GM12878 (cell line): ENCODE measurements around the gene ZC3H7B. TPM values are rescaled to one million over a fixed set of nuclear protein-coding genes. Genes with fewer than 3 reads are reported as not detected.

Experiments used
- ATAC-seq: fragments of 200-7000 bp; cut with Tn5 transposase; 3 replicates; pipeline ENCODE4 v1.9.1; 2020; ENCODE audit warnings: mild to moderate bottlenecking, moderate library complexity
- BruUV-seq: library from RNA; stranded (reverse); fragments of 400-500 nt; replicated peaks from 2 replicates; lab custom pipeline; 2021; lab: Mats Ljungman, UMichigan
- CTCF ChIA-PET: fragments of 300-600 bp; sonication (Branson Sonifier 250); formaldehyde crosslinking; extraction: SDS; loops from one replicate; lab custom pipeline; 2021; ENCODE audit warnings: inconsistent platforms; lab: Yijun Ruan, JAX
- POLR2A ChIA-PET: fragments of 350-600 bp; formaldehyde crosslinking; extraction: SDS; loops from one replicate; lab custom pipeline; 2021; ENCODE audit warnings: inconsistent platforms; lab: Charles Lee
- RAD21 ChIA-PET: fragments of 300-600 bp; sonication (Branson Sonifier 250); formaldehyde crosslinking; loops from one replicate; lab custom pipeline; 2023; ENCODE audit warnings: antibody characterized with exemption; ENCODE audit not compliant: unreplicated experiment; lab: Charles Lee
- SMC1A ChIA-PET: fragments of 300-600 bp; sonication (Branson Sonifier 250); formaldehyde crosslinking; loops from one replicate; lab custom pipeline; 2023; ENCODE audit not compliant: unreplicated experiment, uncharacterized antibody; lab: Charles Lee
- DNase-seq: peaks from one replicate; pipeline ENCODE4 v3.0.0-alpha.2; 2011; ENCODE audit warnings: low read depth, low spot score
- FAIRE-seq: peaks from 3 replicates; lab custom pipeline; 2011; peaks lifted over from hg19 to GRCh38; lab: Jason Lieb, UNC
- H2AFZ ChIP-seq: 2 replicates; pipeline ENCODE4 v1.6.0; 2011; ENCODE audit warnings: low read depth, low read length, control low read depth; ENCODE audit not compliant: control insufficient read depth
- H3K27ac ChIP-seq: 2 replicates; pipeline ENCODE4 v1.5.1; 2011; ENCODE audit warnings: control low read depth; ENCODE audit not compliant: control insufficient read depth, insufficient read depth
- H3K27me3 ChIP-seq, 2 experiments: replicated peaks in 1 of 2; 2 replicates each; pipeline versions ENCODE4 v1.6.0 to v1.6.1; 2011; ENCODE audit warnings: low read length in 1 of 2; ENCODE audit not compliant: control insufficient read depth in 2 of 2, insufficient read depth in 2 of 2
- H3K36me3 ChIP-seq, 2 experiments: 2 replicates each; pipeline ENCODE4 v1.5.1; 2011; ENCODE audit warnings: low read length in 1 of 2; ENCODE audit not compliant: control insufficient read depth in 2 of 2, insufficient read depth in 2 of 2
- H3K4me1 ChIP-seq: 2 replicates; pipeline ENCODE4 v1.6.1; 2011; ENCODE audit warnings: mild to moderate bottlenecking, low read length, moderate library complexity, mixed read lengths; ENCODE audit not compliant: control insufficient read depth, insufficient read depth
- H3K4me2 ChIP-seq: 2 replicates; pipeline ENCODE4 v1.6.0; 2011; ENCODE audit warnings: control low read depth; ENCODE audit not compliant: control insufficient read depth, insufficient read depth
- H3K4me3 ChIP-seq: fragments of 200-600 bp; sonication (generic); 2 replicates; pipeline ENCODE4 v1.5.1; 2016
- H3K79me2 ChIP-seq: 2 replicates; pipeline ENCODE4 v1.6.0; 2011; ENCODE audit warnings: low read length; ENCODE audit not compliant: control insufficient read depth, insufficient read depth
- H3K9ac ChIP-seq: 2 replicates; pipeline ENCODE4 v1.8.0; 2011; ENCODE audit warnings: low read length, control low read depth, mixed read lengths; ENCODE audit not compliant: control insufficient read depth, insufficient read depth
- H3K9me3 ChIP-seq: replicated peaks from 3 replicates; pipeline ENCODE4 v1.5.1; 2011; ENCODE audit warnings: mild to moderate bottlenecking, low read length; ENCODE audit not compliant: control insufficient read depth, insufficient read depth
- H4K20me1 ChIP-seq: 2 replicates; pipeline ENCODE4 v1.6.0; 2011; ENCODE audit not compliant: control insufficient read depth, insufficient read depth
- FOXM1 ChIP-seq: IDR thresholded peaks from 2 replicates; pipeline ENCODE4 v1.6.1; 2012; ENCODE audit warnings: low read depth, mild to moderate bottlenecking, inconsistent platforms, low read length, moderate library complexity
- HDGF ChIP-seq: fragments of 450-650 bp; IDR thresholded peaks from 2 replicates; pipeline ENCODE4 v1.6.1; 2016; ENCODE audit warnings: antibody characterized with exemption
- KDM1A ChIP-seq: fragments of 200-600 bp; sonication (generic); IDR thresholded peaks from 2 replicates; pipeline ENCODE4 v1.6.1; 2016; ENCODE audit warnings: borderline replicate concordance
- MEF2A ChIP-seq: IDR thresholded peaks from 2 replicates; pipeline ENCODE4 v1.6.1; 2011; ENCODE audit warnings: low read depth, mild to moderate bottlenecking, low read length, moderate library complexity; ENCODE audit not compliant: insufficient read depth
- MTA3 ChIP-seq: IDR thresholded peaks from 2 replicates; pipeline ENCODE4 v1.6.1; 2012; ENCODE audit warnings: low read length, inconsistent platforms, borderline replicate concordance
- RB1 ChIP-seq: fragments of 450-650 bp; formaldehyde crosslinking; IDR thresholded peaks from 2 replicates; pipeline ENCODE4 v1.6.1; 2017; ENCODE audit warnings: mild to moderate bottlenecking, borderline replicate concordance
- SP1 ChIP-seq: IDR thresholded peaks from one replicate; pipeline ENCODE4 v1.6.1; 2011; ENCODE audit warnings: low read depth, low read length
- SUZ12 ChIP-seq: fragments of 200-600 bp; sonication (generic); IDR thresholded peaks from one replicate; pipeline ENCODE4 v1.6.1; 2018; ENCODE audit warnings: antibody characterized with exemption, mild to moderate bottlenecking; ENCODE audit not compliant: unreplicated experiment
- WGBS: methylation state at CpG from one replicate; pipeline ENCODE4 v1.1.6; 2016; ENCODE audit warnings: low lambda C conversion rate; ENCODE audit not compliant: insufficient replicate concordance, insufficient coverage; ENCODE audit errors: missing lambda C conversion rate; 5-methylcytosine and 5-hydroxymethylcytosine counted together
- in situ Hi-C: fragments of 300-500 bp; cut with MboI; formaldehyde crosslinking; loops from 9 replicates; pipeline ENCODE4 v1.14.3; 2018; ENCODE audit warnings: mixed read lengths
- intact Hi-C: fragments of 100-400 bp; cut with micrococcal nuclease; formaldehyde crosslinking; loops from one replicate; pipeline ENCODE4 v1.14.2; 2022; ENCODE audit not compliant: unreplicated experiment
- polyA plus RNA-seq, 11 experiments: library from polyadenylated mRNA; depleted of rRNA in 4 of 11; unstranded in 6 of 11; stranded (reverse) in 5 of 11; fragments of >200 nt; fragmentation: Nextera tagmentation in 4 of 11; fragmentation: Illumina TruSeq in 1 of 11; extraction: Ambion mirVana in 4 of 11; extraction: Trizol in 1 of 11; gene quantifications; 1 replicate in 1 of 11; 2 replicates in 10 of 11; pipeline versions ENCODE4 v1.2.1 to v1.2.3, GENCODE V29; 2011 to 2016; ENCODE audit warnings: inconsistent platforms in 2 of 11, missing spikeins in 2 of 11, low read depth in 1 of 11
- total RNA-seq, 4 experiments: library from RNA; depleted of rRNA in 3 of 4; stranded (reverse); fragments of >200 nt in 3 of 4; fragmentation: Illumina TruSeq in 1 of 4; extraction: Trizol in 1 of 4; gene quantifications; 2 replicates each; pipeline versions ENCODE4 v1.2.1 to v1.2.3, GENCODE V29; 2013 to 2021
- TF ChIP-seq, protein P1 (sequence below): IDR thresholded peaks from 2 replicates; pipeline ENCODE4 v1.6.1; 2011; ENCODE audit warnings: low read depth, low read length, improper control_type of control experiment, borderline replicate concordance
- TF ChIP-seq, protein P2 (sequence below): IDR thresholded peaks from 2 replicates; pipeline ENCODE4 v1.6.1; 2012; ENCODE audit warnings: mild to moderate bottlenecking, low read depth, low read length
- TF ChIP-seq, protein P3 (sequence below): fragments of 450-650 bp; formaldehyde crosslinking; IDR thresholded peaks from 2 replicates; pipeline ENCODE4 v1.4.0; 2020; ENCODE audit warnings: mild to moderate bottlenecking, moderate library complexity
- TF ChIP-seq, protein P4 (sequence below): IDR thresholded peaks from 2 replicates; pipeline ENCODE4 v1.6.1; 2012; ENCODE audit warnings: low read depth, low read length, improper control_type of control experiment

The ZC3H7B gene
- total and polyA plus RNA-seq, 10 of the 15 experiments (the other 5 are each of a cell fraction or from before 2014, with no cell fraction given) = 0.26 to 52.3 (median 22.4) TPM

DNA sequence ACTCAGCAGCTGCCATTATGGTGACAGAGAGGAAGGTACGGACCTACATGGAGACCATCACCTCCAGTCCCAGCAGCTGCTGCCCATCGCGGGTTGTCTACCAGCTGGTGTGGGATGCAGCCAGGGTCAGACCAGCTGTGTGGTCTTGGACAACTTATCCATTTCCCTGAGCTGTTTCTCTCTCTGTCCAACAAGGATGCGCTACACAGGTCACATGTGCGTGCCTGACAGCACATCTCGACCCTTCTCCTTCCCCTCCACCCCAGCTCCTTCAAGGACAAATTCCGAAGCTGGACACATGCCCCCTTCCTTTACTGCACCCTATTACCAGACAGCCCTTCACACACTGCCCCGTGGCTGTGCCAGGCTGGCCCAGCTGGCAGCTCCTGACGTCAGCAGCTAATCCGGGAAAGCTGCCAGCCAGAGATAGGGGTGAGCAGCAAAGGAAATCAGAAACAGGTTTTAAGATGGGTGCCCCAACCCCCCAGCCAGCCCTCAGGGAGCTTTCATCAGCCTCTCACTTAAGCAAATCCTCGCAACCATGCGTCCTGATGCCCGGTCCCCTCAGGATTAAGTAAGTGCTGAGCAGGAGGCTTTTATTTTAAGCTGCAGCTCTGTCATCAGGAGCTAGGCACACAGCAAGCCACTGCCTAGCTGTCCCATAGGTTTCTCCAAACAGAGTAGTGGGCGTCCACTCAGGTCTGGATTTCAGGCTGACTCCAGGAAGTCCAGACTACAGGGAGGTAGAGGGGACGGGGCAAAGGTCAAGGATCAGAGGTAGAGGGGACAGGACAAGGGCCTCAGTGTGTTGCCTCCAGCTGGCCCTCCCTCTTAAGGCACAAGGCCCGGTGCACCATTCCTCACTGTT lies 100.7 kb downstream of the ZC3H7B start:
- POLR2A ChIA-PET = interaction anchor here (0.5 to 0.9 kb wide), 3 partner anchors 9 to 148 kb away, joined by 3 read pairs; no protein-coding TSS in a partner anchor
- Histone ChIP-seq H3K36me3 (no peaks in the 10 kb centered on the region), H3K4me2 (no peak overlapping the region), H3K27me3 (no peaks in the 10 kb centered on the region), H3K9ac (no peak overlapping the region), H3K27ac (no peak overlapping the region), H3K9me3 (no peaks in the 10 kb centered on the region), H3K4me1 (peaks cover 14% of the 10 kb centered on the region), H4K20me1 (no peaks in the 10 kb centered on the region), H3K79me2 (no peaks in the 10 kb centered on the region), H2AFZ (no peak overlapping the region), H3K4me3 (no peak overlapping the region)
- no TSS peak for BruUV-seq
- intact Hi-C loops = no loop called here
- no peak for ATAC-seq
- in situ Hi-C loops = loop anchor here (5.0 kb wide), 1 partner anchor 115 kb away; no protein-coding TSS in a partner anchor
- RAD21 ChIA-PET = interaction anchor here (0.6 to 5.4 kb wide), 14 partner anchors 20 to 479 kb away, joined by 3 to 67 read pairs (median 7); partner anchors contain the start of genes ACO2, PHF5A, PMM1 and POLR3H
- no peak for FAIRE-seq
- 68% methylated on average over 16 of the region's 16 CpGs for WGBS
- CTCF ChIA-PET = interaction anchor here (0.6 to 7.8 kb wide), 20 partner anchors 17 to 185 kb away, joined by 3 to 141 read pairs (median 11); partner anchors contain the start of genes ACO2, PHF5A and POLR3H
- DNase-seq = no peak
- SMC1A ChIA-PET = interaction anchor here (0.7 to 4.7 kb wide), 12 partner anchors 43 to 150 kb away, joined by 3 to 62 read pairs (median 4); partner anchors contain the start of genes ACO2 and PHF5A
- TF ChIP-seq MEF2A (no peak), RB1 (no peak), SP1 (no peak), MTA3 (no peak), KDM1A (no peak), HDGF (no peak), SUZ12 (no peak), FOXM1 (no peak)
- TF ChIP-seq, protein P1, sequence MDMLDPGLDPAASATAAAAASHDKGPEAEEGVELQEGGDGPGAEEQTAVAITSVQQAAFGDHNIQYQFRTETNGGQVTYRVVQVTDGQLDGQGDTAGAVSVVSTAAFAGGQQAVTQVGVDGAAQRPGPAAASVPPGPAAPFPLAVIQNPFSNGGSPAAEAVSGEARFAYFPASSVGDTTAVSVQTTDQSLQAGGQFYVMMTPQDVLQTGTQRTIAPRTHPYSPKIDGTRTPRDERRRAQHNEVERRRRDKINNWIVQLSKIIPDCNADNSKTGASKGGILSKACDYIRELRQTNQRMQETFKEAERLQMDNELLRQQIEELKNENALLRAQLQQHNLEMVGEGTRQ = no peak
- TF ChIP-seq, protein P2, sequence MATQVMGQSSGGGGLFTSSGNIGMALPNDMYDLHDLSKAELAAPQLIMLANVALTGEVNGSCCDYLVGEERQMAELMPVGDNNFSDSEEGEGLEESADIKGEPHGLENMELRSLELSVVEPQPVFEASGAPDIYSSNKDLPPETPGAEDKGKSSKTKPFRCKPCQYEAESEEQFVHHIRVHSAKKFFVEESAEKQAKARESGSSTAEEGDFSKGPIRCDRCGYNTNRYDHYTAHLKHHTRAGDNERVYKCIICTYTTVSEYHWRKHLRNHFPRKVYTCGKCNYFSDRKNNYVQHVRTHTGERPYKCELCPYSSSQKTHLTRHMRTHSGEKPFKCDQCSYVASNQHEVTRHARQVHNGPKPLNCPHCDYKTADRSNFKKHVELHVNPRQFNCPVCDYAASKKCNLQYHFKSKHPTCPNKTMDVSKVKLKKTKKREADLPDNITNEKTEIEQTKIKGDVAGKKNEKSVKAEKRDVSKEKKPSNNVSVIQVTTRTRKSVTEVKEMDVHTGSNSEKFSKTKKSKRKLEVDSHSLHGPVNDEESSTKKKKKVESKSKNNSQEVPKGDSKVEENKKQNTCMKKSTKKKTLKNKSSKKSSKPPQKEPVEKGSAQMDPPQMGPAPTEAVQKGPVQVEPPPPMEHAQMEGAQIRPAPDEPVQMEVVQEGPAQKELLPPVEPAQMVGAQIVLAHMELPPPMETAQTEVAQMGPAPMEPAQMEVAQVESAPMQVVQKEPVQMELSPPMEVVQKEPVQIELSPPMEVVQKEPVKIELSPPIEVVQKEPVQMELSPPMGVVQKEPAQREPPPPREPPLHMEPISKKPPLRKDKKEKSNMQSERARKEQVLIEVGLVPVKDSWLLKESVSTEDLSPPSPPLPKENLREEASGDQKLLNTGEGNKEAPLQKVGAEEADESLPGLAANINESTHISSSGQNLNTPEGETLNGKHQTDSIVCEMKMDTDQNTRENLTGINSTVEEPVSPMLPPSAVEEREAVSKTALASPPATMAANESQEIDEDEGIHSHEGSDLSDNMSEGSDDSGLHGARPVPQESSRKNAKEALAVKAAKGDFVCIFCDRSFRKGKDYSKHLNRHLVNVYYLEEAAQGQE = no peak
- TF ChIP-seq, protein P3, sequence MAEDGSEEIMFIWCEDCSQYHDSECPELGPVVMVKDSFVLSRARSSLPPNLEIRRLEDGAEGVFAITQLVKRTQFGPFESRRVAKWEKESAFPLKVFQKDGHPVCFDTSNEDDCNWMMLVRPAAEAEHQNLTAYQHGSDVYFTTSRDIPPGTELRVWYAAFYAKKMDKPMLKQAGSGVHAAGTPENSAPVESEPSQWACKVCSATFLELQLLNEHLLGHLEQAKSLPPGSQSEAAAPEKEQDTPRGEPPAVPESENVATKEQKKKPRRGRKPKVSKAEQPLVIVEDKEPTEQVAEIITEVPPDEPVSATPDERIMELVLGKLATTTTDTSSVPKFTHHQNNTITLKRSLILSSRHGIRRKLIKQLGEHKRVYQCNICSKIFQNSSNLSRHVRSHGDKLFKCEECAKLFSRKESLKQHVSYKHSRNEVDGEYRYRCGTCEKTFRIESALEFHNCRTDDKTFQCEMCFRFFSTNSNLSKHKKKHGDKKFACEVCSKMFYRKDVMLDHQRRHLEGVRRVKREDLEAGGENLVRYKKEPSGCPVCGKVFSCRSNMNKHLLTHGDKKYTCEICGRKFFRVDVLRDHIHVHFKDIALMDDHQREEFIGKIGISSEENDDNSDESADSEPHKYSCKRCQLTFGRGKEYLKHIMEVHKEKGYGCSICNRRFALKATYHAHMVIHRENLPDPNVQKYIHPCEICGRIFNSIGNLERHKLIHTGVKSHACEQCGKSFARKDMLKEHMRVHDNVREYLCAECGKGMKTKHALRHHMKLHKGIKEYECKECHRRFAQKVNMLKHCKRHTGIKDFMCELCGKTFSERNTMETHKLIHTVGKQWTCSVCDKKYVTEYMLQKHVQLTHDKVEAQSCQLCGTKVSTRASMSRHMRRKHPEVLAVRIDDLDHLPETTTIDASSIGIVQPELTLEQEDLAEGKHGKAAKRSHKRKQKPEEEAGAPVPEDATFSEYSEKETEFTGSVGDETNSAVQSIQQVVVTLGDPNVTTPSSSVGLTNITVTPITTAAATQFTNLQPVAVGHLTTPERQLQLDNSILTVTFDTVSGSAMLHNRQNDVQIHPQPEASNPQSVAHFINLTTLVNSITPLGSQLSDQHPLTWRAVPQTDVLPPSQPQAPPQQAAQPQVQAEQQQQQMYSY (CRISPR knock-in tag) = no peak
- TF ChIP-seq, protein P4, sequence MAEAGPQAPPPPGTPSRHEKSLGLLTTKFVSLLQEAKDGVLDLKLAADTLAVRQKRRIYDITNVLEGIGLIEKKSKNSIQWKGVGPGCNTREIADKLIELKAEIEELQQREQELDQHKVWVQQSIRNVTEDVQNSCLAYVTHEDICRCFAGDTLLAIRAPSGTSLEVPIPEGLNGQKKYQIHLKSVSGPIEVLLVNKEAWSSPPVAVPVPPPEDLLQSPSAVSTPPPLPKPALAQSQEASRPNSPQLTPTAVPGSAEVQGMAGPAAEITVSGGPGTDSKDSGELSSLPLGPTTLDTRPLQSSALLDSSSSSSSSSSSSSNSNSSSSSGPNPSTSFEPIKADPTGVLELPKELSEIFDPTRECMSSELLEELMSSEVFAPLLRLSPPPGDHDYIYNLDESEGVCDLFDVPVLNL = no peak
